GM19025 (cell line): Measurements from ENCODE around the gene CDK11B.
"Not testable (repeated sequence)": the region's sequence is repeated elsewhere in the genome, so short reads cannot be mapped to it uniquely, and the experiment has no call there.

Source experiments
- ATAC-seq: cut with Tn5 transposase; IDR thresholded peaks from one replicate; pipeline ENCODE4 v1.9.1; 2021; ENCODE audit warnings: mild to moderate bottlenecking, low read depth, moderate library complexity; ENCODE audit not compliant: unreplicated experiment

CDK11B gene

GRCh38 chr1:1658583-1659549, at the start of gene CDK11B:
TSS of gene CDK11B (minus strand) at chr1:1659004. CDS start at chr1:1657485, 1,519 bp downstream.
- peak; percentile 88 for ATAC-seq

- ATAC-seq, result not testable (repeated sequence)
Measured at GRCh38 chr1:1707897-1708296, 49.1 kb upstream of the CDK11B start.

DNA sequence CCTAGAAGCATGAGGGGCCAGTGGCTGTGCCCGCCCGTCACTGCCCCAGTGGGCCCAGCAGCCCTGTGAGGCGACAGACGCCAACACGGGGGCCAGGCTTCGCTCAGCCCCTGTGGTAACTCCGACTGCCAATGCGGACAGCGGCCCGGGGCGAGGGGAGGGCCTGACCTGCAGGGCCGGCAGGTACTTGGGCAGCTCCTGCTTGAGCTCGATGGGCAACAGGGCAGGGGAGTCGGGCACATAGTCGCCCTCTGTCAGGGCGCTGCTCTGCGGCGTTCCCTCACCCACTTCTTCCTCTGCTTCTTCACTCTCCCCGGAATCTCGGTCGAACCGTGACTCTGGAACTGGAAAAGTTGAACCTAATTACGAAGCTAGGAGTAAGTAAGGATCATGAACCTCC, 48.4 kb upstream of the CDK11B start:
- ATAC-seq, result not testable (repeated sequence)

GRCh38 chr1:1705623-1706022, 46.8 kb upstream of the CDK11B start:
- not testable (repeated sequence) for ATAC-seq

DNA sequence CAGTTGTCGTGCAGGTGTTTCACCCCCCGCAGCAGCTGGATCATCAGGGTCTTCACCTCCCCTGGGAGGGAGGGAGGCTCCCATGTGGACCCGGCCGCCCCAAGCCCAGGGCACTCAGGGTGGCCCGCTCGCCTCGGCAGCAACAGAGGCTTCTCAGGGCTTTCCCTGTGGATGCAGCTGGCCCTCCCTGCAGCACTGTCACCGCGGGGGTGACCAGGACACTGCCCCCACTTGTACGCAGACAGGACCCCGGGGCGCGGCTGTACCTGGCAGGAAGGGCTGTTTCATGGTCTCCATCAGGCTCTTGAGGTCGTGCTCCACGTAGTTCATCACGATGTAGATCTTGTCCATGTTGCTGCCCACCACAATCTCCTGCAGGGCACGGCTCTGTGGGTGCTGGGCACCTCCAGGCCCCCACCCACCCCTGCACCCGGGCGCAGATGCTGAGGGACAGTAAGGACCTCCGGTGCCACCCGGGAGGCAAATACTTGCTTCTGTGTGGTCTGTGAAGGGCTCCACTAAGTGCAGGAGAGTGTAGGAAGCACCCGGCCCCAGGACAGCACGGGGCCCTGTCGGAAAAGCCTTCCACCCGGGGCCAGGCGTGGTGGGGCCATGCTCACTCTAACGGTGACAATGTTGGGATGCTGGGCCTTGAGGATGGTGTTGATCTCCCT, 45.6 kb upstream of the CDK11B start:
- ATAC-seq, result not testable (repeated sequence)

DNA sequence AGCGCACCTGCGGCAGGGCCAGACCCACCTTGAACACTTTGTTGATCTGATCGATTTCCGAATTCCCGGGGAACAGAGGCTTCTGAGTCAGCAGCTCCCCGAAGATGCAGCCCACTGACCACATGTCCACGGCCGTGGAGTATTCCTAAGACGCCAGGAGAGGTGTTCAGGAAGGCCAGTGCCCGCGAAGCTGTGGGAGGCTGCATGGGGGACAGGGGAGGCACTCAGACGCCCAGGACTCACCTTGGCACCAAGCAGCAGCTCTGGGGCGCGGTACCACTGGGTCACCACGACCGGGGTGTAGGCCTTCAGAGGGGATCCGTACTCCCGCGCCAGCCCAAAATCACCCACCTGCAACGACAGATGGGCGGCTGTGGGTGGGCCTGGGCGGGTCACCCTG, 45.0 kb upstream of the CDK11B start:
- ATAC-seq, result no peak

GRCh38 chr1:1702506-1702905, 43.7 kb upstream of the CDK11B start:
- not testable (repeated sequence) for ATAC-seq

DNA sequence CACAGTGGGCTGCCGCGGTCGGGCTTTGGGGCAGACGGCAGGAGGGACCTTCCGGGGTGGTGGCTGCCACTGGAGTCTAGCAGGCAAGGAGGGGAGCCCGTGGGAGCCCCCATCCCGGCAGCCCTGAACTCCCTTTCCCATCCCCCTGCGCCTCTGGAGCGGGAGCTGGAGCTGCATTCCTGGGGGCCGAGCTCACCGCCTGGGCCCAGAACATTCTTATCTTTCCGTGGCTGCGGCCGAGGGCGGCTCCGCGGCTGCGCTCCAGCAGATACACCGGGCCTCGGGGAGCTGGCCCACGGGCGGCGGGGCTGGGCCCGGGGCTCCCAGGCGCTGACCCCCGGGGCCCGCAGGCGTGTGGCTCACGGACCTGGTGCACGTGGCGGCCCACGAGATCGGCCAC, 41.8 kb upstream of the CDK11B start:
- not testable (repeated sequence) for ATAC-seq

DNA sequence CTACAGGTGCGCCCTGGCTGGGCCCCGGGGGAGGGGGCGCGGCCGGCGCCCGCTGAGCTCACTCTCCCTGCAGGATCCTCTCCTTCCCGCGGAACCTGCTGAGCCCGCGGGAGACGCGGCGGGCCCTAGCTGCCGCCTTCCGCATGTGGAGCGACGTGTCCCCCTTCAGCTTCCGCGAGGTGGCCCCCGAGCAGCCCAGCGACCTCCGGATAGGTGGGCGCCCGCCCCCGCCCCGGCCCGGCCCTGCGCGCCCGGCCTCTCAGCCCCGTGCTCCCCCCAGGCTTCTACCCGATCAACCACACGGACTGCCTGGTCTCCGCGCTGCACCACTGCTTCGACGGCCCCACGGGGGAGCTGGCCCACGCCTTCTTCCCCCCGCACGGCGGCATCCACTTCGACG, 41.3 kb upstream of the CDK11B start:
- not testable (repeated sequence) for ATAC-seq

DNA sequence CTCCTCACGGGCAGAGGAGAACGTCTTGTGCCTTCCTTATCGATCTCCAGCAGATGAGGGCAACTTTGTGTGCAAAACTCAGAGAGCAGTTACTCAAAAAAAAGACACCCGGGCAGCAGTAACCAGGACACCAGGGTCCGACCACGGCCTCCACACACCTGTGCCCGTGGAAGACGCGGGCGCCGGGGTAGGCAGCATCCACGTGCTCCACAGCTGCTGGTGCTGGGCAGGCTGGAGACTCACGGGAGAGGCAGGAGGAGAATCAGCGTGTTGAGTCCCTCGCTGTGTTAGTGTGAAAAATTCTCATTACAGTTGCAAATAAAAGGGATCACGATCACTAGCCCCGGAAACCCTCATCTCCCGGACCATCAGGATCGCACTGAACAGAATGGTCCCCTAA, 40.3 kb upstream of the CDK11B start:
- ATAC-seq, result not testable (repeated sequence)

- ATAC-seq, result not testable (repeated sequence)
Measured at GRCh38 chr1:1697358-1698183, 38.8 kb upstream of the CDK11B start.

DNA sequence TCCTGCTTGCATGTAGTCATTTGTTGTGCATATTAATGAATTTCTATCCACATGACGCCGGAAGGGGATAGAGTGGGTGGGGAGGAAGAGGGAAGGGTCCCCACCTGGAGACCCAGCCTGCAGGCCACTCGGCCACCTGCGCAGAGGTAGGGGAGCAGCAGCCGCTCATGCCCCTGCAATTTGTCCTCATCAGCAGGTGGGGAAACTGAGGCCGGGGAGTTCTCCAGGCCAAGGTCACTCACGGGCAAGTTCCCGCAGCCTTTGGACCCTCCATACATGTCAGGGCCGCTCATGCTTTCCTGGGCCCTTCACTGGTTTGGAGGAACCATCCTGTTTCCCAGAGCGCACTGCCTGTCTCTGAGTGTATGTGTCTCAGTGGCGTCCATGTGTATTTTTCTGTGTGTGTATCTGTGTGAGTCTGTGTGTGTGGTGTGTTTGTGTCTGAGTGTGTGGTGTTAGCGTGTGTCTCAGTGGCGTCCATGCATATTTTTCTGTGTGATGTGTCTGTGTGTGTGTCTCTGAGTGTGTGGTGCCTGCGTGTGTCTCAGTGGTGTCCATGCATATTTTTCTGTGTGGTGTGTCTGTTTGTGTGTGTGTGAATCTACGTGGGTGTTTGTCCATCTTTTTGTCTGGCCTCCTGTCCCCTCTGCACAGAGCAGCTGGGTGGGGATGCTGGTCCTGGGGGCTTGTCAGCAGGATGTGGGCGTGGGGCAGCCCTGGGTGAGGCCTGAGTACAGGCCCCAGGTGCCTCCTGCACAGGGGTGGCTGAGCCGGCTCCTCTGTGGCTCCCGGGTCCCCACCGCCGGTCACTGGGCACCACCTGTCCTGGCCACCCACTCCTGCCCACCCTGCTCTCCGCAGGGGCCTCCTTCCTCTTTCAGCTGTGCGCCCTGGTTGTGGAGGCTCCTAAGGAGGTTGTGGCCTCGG, 37.9 kb upstream of the CDK11B start:
- not testable (repeated sequence) for ATAC-seq

DNA sequence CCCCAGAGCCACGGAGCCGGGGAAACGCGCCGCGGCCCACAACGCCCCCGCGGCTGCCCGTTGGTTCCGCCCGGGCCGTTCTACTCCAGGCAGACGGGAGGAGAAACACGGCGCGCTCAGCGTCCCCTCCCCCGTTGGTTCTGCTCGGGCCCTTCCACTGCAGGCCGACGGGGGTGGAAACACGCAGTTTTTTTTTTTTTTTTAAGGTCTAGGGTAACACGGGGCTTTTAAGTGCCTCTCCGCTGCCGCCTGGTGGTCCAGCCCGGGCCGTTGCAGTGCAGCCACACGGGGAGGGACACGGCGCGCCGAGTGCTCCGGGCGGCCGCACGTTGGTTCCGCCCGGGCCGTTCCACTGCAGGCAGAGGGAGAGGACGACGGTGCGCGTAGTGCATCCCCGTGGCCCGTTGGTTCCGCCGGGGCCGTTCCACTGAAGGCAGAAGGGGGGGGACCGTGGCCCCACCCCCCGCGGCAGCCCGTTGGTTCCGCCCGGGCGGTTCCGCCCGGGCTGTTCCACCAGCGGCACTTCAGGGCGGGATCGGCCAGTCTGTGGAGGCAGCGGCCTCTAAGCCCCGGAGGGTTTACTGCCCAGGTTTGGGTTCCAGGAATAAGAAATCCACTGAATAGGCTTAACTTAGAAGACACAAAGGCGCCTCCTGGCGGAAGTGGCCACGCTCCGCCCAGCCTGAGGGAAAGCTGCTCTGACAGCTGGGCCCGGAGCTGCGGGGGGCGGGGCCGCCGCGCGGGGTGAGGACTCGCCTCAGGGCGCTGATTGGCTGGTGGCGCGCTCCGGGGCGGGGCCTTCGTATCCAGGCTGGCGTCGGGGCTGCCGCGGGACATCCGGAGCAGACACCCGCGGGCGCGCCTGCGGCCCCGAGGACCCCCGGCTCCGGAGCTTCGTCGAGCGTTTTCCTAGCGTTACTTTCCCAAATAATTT, 34.2 kb upstream of the CDK11B start, which contains the start of gene SLC35E2B:
TSS of gene SLC35E2B (minus strand) at position 82 of the 934 bp plus-strand sequence. CDS start 16,096 bp downstream, outside the sequence.
- ATAC-seq, result peak; percentile 72

GRCh38 chr1:1692324-1692713, 33.5 kb upstream of the CDK11B start:
- ATAC-seq, result not testable (repeated sequence)

DNA sequence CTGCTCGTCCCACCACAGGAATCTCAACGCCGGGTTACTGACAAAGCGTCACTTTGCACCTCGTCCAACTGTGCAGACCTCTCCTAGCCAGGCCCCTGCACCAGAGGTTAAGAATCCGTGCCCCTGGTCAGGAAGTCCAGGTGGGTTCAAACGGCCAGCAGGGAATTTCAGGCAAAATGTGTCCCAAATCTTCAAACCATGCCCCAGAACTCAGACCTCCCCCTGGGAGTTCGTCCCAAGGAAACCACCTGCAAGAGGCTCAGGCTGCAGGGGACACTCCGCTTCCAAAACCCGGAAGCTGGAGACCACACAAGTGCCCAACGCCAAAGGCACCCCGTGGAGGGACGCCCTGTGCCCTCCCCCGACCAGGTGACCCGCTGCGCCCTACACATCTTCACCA, 32.6 kb upstream of the CDK11B start:
- ATAC-seq, result not testable (repeated sequence)

- ATAC-seq, result not testable (repeated sequence)
Measured at GRCh38 chr1:1689526-1689925, 30.7 kb upstream of the CDK11B start.

GRCh38 chr1:1687846-1688245, 29.0 kb upstream of the CDK11B start:
- no peak for ATAC-seq

GRCh38 chr1:1684031-1684681, 25.4 kb upstream of the CDK11B start:
- ATAC-seq, result no peak
